GM23338 (cell line): ENCODE results near the gene SPHK1. TPM values are rescaled to one million over a fixed set of nuclear protein-coding genes. Genes with fewer than 3 reads are reported as not detected.

Source experiments
- ATAC-seq: fragments of 200-7000 bp; cut with Tn5 transposase; 3 replicates; pipeline ENCODE4 v1.9.1; 2020
- DNase-seq: peaks from one replicate; pipeline ENCODE4 v3.0.0-alpha.2; 2015; ENCODE audit warnings: low spot score
- H2AFZ ChIP-seq: fragments of 200-600 bp; sonication (generic); 2 replicates; pipeline ENCODE4 v1.8.0; 2016; ENCODE audit warnings: antibody characterized with exemption, mild to moderate bottlenecking, moderate library complexity
- H3F3A ChIP-seq: fragments of 200-600 bp; sonication (generic); replicated peaks from 2 replicates; pipeline ENCODE4 v1.8.0; 2017; ENCODE audit warnings: antibody characterized with exemption, mixed run types, low read depth
- H3K27ac ChIP-seq: fragments of 200-600 bp; sonication (generic); 2 replicates; pipeline ENCODE4 v1.6.1; 2016; ENCODE audit warnings: low read depth
- H3K27me3 ChIP-seq: fragments of 200-600 bp; sonication (generic); 2 replicates; pipeline ENCODE4 v1.8.0; 2016; ENCODE audit warnings: mild to moderate bottlenecking, mixed run types, moderate library complexity; ENCODE audit not compliant: insufficient read depth
- H3K36me3 ChIP-seq: fragments of 200-600 bp; sonication (generic); 2 replicates; pipeline ENCODE4 v1.8.0; 2016; ENCODE audit warnings: mild to moderate bottlenecking; ENCODE audit not compliant: insufficient read depth
- H3K4me1 ChIP-seq: fragments of 200-600 bp; sonication (generic); 2 replicates; pipeline ENCODE4 v1.8.0; 2016; ENCODE audit warnings: mild to moderate bottlenecking, moderate library complexity; ENCODE audit not compliant: insufficient read depth
- H3K4me2 ChIP-seq: fragments of 200-600 bp; sonication (generic); 2 replicates; pipeline ENCODE4 v1.7.1; 2017; ENCODE audit warnings: mixed run types
- H3K4me3 ChIP-seq: fragments of 200-600 bp; sonication (generic); 2 replicates; pipeline ENCODE4 v1.6.1; 2016; ENCODE audit warnings: mixed run types
- H3K79me2 ChIP-seq: fragments of 200-600 bp; sonication (generic); replicated peaks from 2 replicates; pipeline ENCODE4 v1.8.0; 2017; ENCODE audit warnings: mild to moderate bottlenecking; ENCODE audit not compliant: insufficient read depth
- H3K9me2 ChIP-seq: fragments of 200-600 bp; sonication (generic); 2 replicates; pipeline ENCODE4 v1.8.0; 2017; ENCODE audit not compliant: insufficient read depth
- H4K20me1 ChIP-seq: fragments of 200-600 bp; sonication (generic); replicated peaks from 2 replicates; pipeline ENCODE4 v1.8.0; 2017; ENCODE audit warnings: mild to moderate bottlenecking; ENCODE audit not compliant: insufficient read depth
- H3K27ac Mint-ChIP-seq: 2 replicates; pipeline ENCODE4 v1.8.0; 2020; ENCODE audit warnings: inconsistent platforms, mild to moderate bottlenecking, moderate library complexity, mixed read lengths
- H3K27me3 Mint-ChIP-seq: 3 replicates; pipeline ENCODE4 v1.8.0; 2022; ENCODE audit warnings: low read depth, mild to moderate bottlenecking, moderate library complexity, mixed read lengths, inconsistent platforms; ENCODE audit not compliant: insufficient read depth, poor library complexity
- H3K36me3 Mint-ChIP-seq: 3 replicates; pipeline ENCODE4 v1.8.0; 2021; ENCODE audit warnings: low read depth, mild to moderate bottlenecking, inconsistent platforms, moderate library complexity, mixed read lengths
- H3K4me1 Mint-ChIP-seq: 3 replicates; pipeline ENCODE4 v1.8.0; 2020; ENCODE audit warnings: mild to moderate bottlenecking, inconsistent platforms, mixed read lengths
- H3K4me3 Mint-ChIP-seq: 3 replicates; pipeline ENCODE4 v1.8.0; 2021; ENCODE audit warnings: moderate library complexity, mild to moderate bottlenecking, inconsistent platforms, mixed read lengths
- H3K9me3 Mint-ChIP-seq: 3 replicates; pipeline ENCODE4 v1.8.0; 2020; ENCODE audit warnings: moderate library complexity, mild to moderate bottlenecking, inconsistent platforms, mixed read lengths
- EZH2 ChIP-seq: fragments of 200-600 bp; sonication (generic); IDR thresholded peaks from one replicate; pipeline ENCODE4 v1.8.0; 2017; ENCODE audit warnings: antibody characterized with exemption, mild to moderate bottlenecking, low read depth; ENCODE audit not compliant: unreplicated experiment
- EZH2phosphoT487 ChIP-seq: fragments of 200-600 bp; sonication (generic); IDR thresholded peaks from one replicate; pipeline ENCODE4 v1.8.1; 2018; ENCODE audit warnings: antibody characterized with exemption; ENCODE audit not compliant: unreplicated experiment
- POLR2AphosphoS5 ChIP-seq: IDR thresholded peaks from 2 replicates; pipeline ENCODE4 v1.6.1; 2016; ENCODE audit warnings: antibody characterized with exemption, low read depth
- ZNF331 ChIP-seq: fragments of 250-450 bp; sonication (Bioruptor Pico); IDR thresholded peaks from 2 replicates; pipeline ENCODE4 v1.5.0; 2020; ENCODE audit warnings: low read depth, mild to moderate bottlenecking, moderate library complexity
- polyA plus RNA-seq: library from polyadenylated mRNA; unstranded; fragments of >200 nt; fragmentation: Nextera tagmentation; extraction: Ambion mirVana; gene quantifications from 2 replicates; pipeline ENCODE4 v1.2.1, GENCODE V29; 2016
- total RNA-seq: library from RNA; depleted of rRNA; stranded (reverse); fragments of >200 nt; shearing (Covaris generic); gene quantifications from 2 replicates; pipeline ENCODE4 v1.2.3, GENCODE V29; 2014
- TF ChIP-seq, protein P1 (sequence below): IDR thresholded peaks from 2 replicates; pipeline ENCODE4 v1.6.1; 2016; ENCODE audit warnings: antibody characterized with exemption
- TF ChIP-seq, protein P2 (sequence below): IDR thresholded peaks from one replicate; pipeline ENCODE4 v1.6.1; 2018; ENCODE audit warnings: antibody characterized with exemption; ENCODE audit not compliant: unreplicated experiment
- TF ChIP-seq, protein P3 (sequence below): fragments of 250-450 bp; sonication (Bioruptor Pico); IDR thresholded peaks from 2 replicates; pipeline ENCODE4 v1.5.0; 2020; ENCODE audit warnings: mild to moderate bottlenecking, moderate library complexity

Gene SPHK1
- total and polyA plus RNA-seq, 2 experiments from 2014 or later, result 1.3 to 3.2 TPM

GRCh38 chr17:76354317-76354729 lies 30.1 kb upstream of the SPHK1 start:
- H3K36me3 ChIP-seq, result no peaks in the 10 kb centered on the region
- H3K4me1 ChIP-seq, result peaks cover 7% of the 10 kb centered on the region
- no peak for DNase-seq
- Mint-ChIP-seq H3K9me3 (no peaks in the 10 kb centered on the region), H3K36me3 (peaks cover 2% of the 10 kb centered on the region; the same call in 2 of the 3 replicates), H3K4me3 (peak overlapping the region; percentile 95), H3K4me1 (peaks cover 14% of the 10 kb centered on the region; the same call in 2 of the 3 replicates), H3K27ac (peak overlapping the region; percentile 100), H3K27me3 (peaks cover 17% of the 10 kb centered on the region)
- peak overlapping the region; percentile 81 for H3K4me2 ChIP-seq
- peak overlapping the region; percentile 88 for H3K4me3 ChIP-seq
- peak overlapping the region; percentile 94; the same call in 1 of the 2 replicates for H3K27ac ChIP-seq
- peak overlapping the region; percentile 89; the same call in 1 of the 2 replicates for H2AFZ ChIP-seq
- no peaks in the 10 kb centered on the region for H3F3A ChIP-seq
- TF ChIP-seq EZH2 (no peak), ZNF331 (CRISPR knock-in tag) (no peak), EZH2phosphoT487 (no peak), POLR2AphosphoS5 (no peak)
- TF ChIP-seq, protein P1, sequence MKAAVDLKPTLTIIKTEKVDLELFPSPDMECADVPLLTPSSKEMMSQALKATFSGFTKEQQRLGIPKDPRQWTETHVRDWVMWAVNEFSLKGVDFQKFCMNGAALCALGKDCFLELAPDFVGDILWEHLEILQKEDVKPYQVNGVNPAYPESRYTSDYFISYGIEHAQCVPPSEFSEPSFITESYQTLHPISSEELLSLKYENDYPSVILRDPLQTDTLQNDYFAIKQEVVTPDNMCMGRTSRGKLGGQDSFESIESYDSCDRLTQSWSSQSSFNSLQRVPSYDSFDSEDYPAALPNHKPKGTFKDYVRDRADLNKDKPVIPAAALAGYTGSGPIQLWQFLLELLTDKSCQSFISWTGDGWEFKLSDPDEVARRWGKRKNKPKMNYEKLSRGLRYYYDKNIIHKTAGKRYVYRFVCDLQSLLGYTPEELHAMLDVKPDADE, result no peak
- TF ChIP-seq, protein P2, sequence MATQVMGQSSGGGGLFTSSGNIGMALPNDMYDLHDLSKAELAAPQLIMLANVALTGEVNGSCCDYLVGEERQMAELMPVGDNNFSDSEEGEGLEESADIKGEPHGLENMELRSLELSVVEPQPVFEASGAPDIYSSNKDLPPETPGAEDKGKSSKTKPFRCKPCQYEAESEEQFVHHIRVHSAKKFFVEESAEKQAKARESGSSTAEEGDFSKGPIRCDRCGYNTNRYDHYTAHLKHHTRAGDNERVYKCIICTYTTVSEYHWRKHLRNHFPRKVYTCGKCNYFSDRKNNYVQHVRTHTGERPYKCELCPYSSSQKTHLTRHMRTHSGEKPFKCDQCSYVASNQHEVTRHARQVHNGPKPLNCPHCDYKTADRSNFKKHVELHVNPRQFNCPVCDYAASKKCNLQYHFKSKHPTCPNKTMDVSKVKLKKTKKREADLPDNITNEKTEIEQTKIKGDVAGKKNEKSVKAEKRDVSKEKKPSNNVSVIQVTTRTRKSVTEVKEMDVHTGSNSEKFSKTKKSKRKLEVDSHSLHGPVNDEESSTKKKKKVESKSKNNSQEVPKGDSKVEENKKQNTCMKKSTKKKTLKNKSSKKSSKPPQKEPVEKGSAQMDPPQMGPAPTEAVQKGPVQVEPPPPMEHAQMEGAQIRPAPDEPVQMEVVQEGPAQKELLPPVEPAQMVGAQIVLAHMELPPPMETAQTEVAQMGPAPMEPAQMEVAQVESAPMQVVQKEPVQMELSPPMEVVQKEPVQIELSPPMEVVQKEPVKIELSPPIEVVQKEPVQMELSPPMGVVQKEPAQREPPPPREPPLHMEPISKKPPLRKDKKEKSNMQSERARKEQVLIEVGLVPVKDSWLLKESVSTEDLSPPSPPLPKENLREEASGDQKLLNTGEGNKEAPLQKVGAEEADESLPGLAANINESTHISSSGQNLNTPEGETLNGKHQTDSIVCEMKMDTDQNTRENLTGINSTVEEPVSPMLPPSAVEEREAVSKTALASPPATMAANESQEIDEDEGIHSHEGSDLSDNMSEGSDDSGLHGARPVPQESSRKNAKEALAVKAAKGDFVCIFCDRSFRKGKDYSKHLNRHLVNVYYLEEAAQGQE, result no peak
- TF ChIP-seq, protein P3, sequence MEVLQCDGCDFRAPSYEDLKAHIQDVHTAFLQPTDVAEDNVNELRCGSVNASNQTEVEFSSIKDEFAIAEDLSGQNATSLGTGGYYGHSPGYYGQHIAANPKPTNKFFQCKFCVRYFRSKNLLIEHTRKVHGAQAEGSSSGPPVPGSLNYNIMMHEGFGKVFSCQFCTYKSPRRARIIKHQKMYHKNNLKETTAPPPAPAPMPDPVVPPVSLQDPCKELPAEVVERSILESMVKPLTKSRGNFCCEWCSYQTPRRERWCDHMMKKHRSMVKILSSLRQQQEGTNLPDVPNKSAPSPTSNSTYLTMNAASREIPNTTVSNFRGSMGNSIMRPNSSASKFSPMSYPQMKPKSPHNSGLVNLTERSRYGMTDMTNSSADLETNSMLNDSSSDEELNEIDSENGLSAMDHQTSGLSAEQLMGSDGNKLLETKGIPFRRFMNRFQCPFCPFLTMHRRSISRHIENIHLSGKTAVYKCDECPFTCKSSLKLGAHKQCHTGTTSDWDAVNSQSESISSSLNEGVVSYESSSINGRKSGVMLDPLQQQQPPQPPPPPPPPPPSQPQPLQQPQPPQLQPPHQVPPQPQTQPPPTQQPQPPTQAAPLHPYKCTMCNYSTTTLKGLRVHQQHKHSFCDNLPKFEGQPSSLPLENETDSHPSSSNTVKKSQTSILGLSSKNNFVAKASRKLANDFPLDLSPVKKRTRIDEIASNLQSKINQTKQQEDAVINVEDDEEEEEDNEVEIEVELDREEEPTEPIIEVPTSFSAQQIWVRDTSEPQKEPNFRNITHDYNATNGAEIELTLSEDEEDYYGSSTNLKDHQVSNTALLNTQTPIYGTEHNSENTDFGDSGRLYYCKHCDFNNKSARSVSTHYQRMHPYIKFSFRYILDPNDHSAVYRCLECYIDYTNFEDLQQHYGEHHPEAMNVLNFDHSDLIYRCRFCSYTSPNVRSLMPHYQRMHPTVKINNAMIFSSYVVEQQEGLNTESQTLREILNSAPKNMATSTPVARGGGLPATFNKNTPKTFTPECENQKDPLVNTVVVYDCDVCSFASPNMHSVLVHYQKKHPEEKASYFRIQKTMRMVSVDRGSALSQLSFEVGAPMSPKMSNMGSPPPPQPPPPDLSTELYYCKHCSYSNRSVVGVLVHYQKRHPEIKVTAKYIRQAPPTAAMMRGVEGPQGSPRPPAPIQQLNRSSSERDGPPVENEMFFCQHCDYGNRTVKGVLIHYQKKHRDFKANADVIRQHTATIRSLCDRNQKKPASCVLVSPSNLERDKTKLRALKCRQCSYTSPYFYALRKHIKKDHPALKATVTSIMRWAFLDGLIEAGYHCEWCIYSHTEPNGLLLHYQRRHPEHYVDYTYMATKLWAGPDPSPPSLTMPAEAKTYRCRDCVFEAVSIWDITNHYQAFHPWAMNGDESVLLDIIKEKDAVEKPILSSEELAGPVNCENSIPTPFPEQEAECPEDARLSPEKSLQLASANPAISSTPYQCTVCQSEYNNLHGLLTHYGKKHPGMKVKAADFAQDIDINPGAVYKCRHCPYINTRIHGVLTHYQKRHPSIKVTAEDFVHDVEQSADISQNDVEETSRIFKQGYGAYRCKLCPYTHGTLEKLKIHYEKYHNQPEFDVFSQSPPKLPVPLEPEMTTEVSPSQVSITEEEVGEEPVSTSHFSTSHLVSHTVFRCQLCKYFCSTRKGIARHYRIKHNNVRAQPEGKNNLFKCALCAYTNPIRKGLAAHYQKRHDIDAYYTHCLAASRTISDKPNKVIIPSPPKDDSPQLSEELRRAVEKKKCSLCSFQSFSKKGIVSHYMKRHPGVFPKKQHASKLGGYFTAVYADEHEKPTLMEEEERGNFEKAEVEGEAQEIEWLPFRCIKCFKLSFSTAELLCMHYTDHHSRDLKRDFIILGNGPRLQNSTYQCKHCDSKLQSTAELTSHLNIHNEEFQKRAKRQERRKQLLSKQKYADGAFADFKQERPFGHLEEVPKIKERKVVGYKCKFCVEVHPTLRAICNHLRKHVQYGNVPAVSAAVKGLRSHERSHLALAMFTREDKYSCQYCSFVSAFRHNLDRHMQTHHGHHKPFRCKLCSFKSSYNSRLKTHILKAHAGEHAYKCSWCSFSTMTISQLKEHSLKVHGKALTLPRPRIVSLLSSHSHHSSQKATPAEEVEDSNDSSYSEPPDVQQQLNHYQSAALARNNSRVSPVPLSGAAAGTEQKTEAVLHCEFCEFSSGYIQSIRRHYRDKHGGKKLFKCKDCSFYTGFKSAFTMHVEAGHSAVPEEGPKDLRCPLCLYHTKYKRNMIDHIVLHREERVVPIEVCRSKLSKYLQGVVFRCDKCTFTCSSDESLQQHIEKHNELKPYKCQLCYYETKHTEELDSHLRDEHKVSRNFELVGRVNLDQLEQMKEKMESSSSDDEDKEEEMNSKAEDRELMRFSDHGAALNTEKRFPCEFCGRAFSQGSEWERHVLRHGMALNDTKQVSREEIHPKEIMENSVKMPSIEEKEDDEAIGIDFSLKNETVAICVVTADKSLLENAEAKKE, result no peak
- no peaks in the 10 kb centered on the region for H3K27me3 ChIP-seq
- H3K79me2 ChIP-seq, result peaks cover 26% of the 10 kb centered on the region
- no peak for ATAC-seq
- H3K9me2 ChIP-seq, result no peaks in the 10 kb centered on the region
- H4K20me1 ChIP-seq, result peaks cover 4% of the 10 kb centered on the region; the same call in 1 of the 2 replicates
